ENCODE measurements around the gene LCOR.
A peak's percentile ranks its signal among the peaks of the same experiment; 100 is the strongest.

The LCOR gene

GRCh38 chr10:97024168-97025073, 192.3 kb downstream of the LCOR start (continued):
- no peak for TF ChIP-seq TSHZ2 (CRISPR knock-in tag; IDR thresholded peaks at IDR 0.05)
- no peak for TF ChIP-seq ESRRG (CRISPR knock-in tag; IDR thresholded peaks at IDR 0.05)
- no peak for TF ChIP-seq ZNF565 (CRISPR knock-in tag; conservative IDR thresholded peaks at IDR 0.05; ENCODE audit: low read depth)
- TF ChIP-seq ARNTL (CRISPR knock-in tag; IDR thresholded peaks at IDR 0.05; ENCODE audit: borderline replicate concordance, low read depth): no peak

GRCh38 chr10:97025613-97026242, 193.6 kb downstream of the LCOR start:
- no peak for TF ChIP-seq ZNF70 (CRISPR knock-in tag; IDR thresholded peaks at IDR 0.05)
- TF ChIP-seq ZNF565 (CRISPR knock-in tag; conservative IDR thresholded peaks at IDR 0.05; ENCODE audit: low read depth): no peak
- TF ChIP-seq ISL1 (CRISPR knock-in tag; IDR thresholded peaks at IDR 0.05): no peak
- TF ChIP-seq BACH2 (CRISPR knock-in tag; IDR thresholded peaks at IDR 0.05; ENCODE audit: borderline replicate concordance): no peak
- no peak for TF ChIP-seq TSHZ2 (CRISPR knock-in tag; IDR thresholded peaks at IDR 0.05)
- no peak for TF ChIP-seq ZNF8 (CRISPR knock-in tag; IDR thresholded peaks at IDR 0.05)
- TF ChIP-seq ZFP3 (CRISPR knock-in tag; IDR thresholded peaks at IDR 0.05): no peak
- no peak for TF ChIP-seq ZC3H10 (CRISPR knock-in tag; IDR thresholded peaks at IDR 0.05)
- TF ChIP-seq TCF4 (CRISPR knock-in tag; IDR thresholded peaks at IDR 0.05; ENCODE audit: borderline replicate concordance): no peak
- TF ChIP-seq ZFP30 (CRISPR knock-in tag; IDR thresholded peaks at IDR 0.05): no peak
- no peak for TF ChIP-seq ESRRG (CRISPR knock-in tag; IDR thresholded peaks at IDR 0.05)

GRCh38 chr10:97028126-97028831, 196.2 kb downstream of the LCOR start:
- TF ChIP-seq POU6F1 (CRISPR knock-in tag; IDR thresholded peaks at IDR 0.05; ENCODE audit: borderline replicate concordance, low read depth) (no peak), ZFP30 (CRISPR knock-in tag; IDR thresholded peaks at IDR 0.05) (no peak), ISL1 (CRISPR knock-in tag; IDR thresholded peaks at IDR 0.05) (no peak)
- no peak for ATAC-seq

More at GRCh38 chr10:97025613-97026242, 193.6 kb downstream of the LCOR start:
- peak; percentile 79 for ATAC-seq

GRCh38 chr10:97028832-97029178, 196.7 kb downstream of the LCOR start:
- ATAC-seq: no peak
- TF ChIP-seq BACH2 (CRISPR knock-in tag; IDR thresholded peaks at IDR 0.05; ENCODE audit: borderline replicate concordance) (no peak), PPARA (CRISPR knock-in tag; IDR thresholded peaks at IDR 0.05; ENCODE audit: borderline replicate concordance) (no peak), ZFP30 (CRISPR knock-in tag; IDR thresholded peaks at IDR 0.05) (no peak), CSRNP3 (CRISPR knock-in tag; IDR thresholded peaks at IDR 0.05) (no peak), CREB5 (CRISPR knock-in tag; IDR thresholded peaks at IDR 0.05; ENCODE audit: low read depth) (no peak), POU6F1 (CRISPR knock-in tag; IDR thresholded peaks at IDR 0.05; ENCODE audit: borderline replicate concordance, low read depth) (no peak), TOX (CRISPR knock-in tag; IDR thresholded peaks at IDR 0.05; ENCODE audit: borderline replicate concordance) (no peak), ARNTL (CRISPR knock-in tag; IDR thresholded peaks at IDR 0.05; ENCODE audit: borderline replicate concordance, low read depth) (no peak), ZNF565 (CRISPR knock-in tag; conservative IDR thresholded peaks at IDR 0.05; ENCODE audit: low read depth) (no peak), PATZ1 (CRISPR knock-in tag; IDR thresholded peaks at IDR 0.05; ENCODE audit: borderline replicate concordance) (no peak)

Data from SK-N-SH treated with all-trans-retinoic acid at 6 μM for 48 hours (cell line).